ENCODE measurements around the gene ISOC1. TPM values are rescaled to one million over a fixed set of nuclear protein-coding genes. Genes with fewer than 3 reads are reported as not detected.

ISOC1 gene
- total RNA-seq, 1 experiment from 2014 or later, result 25.7 TPM

- H3K4me3 ChIP-seq (ENCODE audit: low read depth in 2 of 2, low read length in 2 of 2), result no peak overlapping the region
- no peak overlapping the region for H3K27ac ChIP-seq (ENCODE audit: low read length)
- ATAC-seq, result no peak
- TF ChIP-seq POLR2AphosphoS5 (IDR thresholded peaks at IDR 0.05; ENCODE audit: low read depth, low read length), result no peak
- TF ChIP-seq, protein P1, sequence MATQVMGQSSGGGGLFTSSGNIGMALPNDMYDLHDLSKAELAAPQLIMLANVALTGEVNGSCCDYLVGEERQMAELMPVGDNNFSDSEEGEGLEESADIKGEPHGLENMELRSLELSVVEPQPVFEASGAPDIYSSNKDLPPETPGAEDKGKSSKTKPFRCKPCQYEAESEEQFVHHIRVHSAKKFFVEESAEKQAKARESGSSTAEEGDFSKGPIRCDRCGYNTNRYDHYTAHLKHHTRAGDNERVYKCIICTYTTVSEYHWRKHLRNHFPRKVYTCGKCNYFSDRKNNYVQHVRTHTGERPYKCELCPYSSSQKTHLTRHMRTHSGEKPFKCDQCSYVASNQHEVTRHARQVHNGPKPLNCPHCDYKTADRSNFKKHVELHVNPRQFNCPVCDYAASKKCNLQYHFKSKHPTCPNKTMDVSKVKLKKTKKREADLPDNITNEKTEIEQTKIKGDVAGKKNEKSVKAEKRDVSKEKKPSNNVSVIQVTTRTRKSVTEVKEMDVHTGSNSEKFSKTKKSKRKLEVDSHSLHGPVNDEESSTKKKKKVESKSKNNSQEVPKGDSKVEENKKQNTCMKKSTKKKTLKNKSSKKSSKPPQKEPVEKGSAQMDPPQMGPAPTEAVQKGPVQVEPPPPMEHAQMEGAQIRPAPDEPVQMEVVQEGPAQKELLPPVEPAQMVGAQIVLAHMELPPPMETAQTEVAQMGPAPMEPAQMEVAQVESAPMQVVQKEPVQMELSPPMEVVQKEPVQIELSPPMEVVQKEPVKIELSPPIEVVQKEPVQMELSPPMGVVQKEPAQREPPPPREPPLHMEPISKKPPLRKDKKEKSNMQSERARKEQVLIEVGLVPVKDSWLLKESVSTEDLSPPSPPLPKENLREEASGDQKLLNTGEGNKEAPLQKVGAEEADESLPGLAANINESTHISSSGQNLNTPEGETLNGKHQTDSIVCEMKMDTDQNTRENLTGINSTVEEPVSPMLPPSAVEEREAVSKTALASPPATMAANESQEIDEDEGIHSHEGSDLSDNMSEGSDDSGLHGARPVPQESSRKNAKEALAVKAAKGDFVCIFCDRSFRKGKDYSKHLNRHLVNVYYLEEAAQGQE (IDR thresholded peaks at IDR 0.05; ENCODE audit: insufficient read depth in 1 of 2, low read depth in 2 of 2, low read length in 1 of 2), result no peak
- no peak for TF ChIP-seq CTCF (IDR thresholded peaks at IDR 0.05)
- TF ChIP-seq SIN3A (IDR thresholded peaks at IDR 0.05; ENCODE audit: borderline replicate concordance, insufficient read depth, low read depth, low read length), result no peak
- no peak for TF ChIP-seq TCF7L2 (IDR thresholded peaks at IDR 0.05; ENCODE audit: low read depth, low read length)
- H3K9me3 ChIP-seq (ENCODE audit: control insufficient read depth, insufficient read depth, low read depth, low read length), result no peaks in the 10 kb centered on the region
- no TSS peak for BruUV-seq (replicated peaks)
- intact Hi-C loops (cut with micrococcal nuclease; ENCODE audit: unreplicated experiment), result no loop called here
- CTCF ChIA-PET, result no interaction called here
- in situ Hi-C loops (cut with HindIII; ENCODE audit: low pct_unique_long_range_greater_than_20kb, low sequenced_read_pairs), result no loop called here
- POLR2A ChIA-PET, result no interaction called here
- no peak for DNase-seq (ENCODE audit: low read depth, low spot score)
- no peaks in the 10 kb centered on the region for H3K4me1 ChIP-seq (ENCODE audit: control insufficient read depth, insufficient read depth, low read length)
- no peaks in the 10 kb centered on the region; the same call in 1 of the 2 replicates for H3K36me3 ChIP-seq (ENCODE audit: control insufficient read depth, insufficient read depth, low read length)
- no peaks in the 10 kb centered on the region for H3K27me3 ChIP-seq (ENCODE audit: control insufficient read depth, insufficient read depth, low read length)
Observed at GRCh38 chr5:129048509-129048908, 46.0 kb upstream of the ISOC1 start.

DNA sequence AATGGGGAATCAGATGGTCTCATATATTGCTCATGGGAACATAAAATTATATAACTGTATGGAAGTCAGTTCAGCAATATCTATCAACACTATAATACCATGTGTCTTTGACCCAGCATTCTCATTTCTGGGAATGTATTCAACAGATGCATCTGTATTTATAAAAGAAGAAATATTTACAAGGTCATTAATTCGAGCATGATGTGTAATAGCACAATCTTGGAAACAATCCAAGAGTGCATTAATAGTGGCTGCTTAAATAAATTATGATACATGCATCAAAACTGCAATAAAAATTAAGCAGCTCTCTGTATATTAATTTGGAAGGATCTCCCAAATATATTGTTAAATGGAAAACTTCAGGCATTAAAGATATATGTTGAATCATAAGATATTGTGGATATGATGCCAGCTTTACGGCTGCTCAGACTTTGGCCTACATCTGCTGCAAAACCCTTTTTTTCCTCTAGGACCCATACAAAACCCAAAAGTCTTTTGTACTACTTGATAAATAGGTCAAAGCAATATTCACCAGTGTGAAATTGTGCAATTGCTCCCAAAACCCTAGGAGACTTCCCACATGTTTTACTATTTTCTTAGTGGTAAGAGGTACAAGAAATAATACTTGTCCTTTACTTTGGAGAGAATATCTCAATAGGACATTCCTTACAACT lies 45.3 kb upstream of the ISOC1 start:
- H3K9me3 ChIP-seq (ENCODE audit: control insufficient read depth, insufficient read depth, low read depth, low read length), result no peaks in the 10 kb centered on the region
- BruUV-seq (replicated peaks), result no TSS peak

More for the DNA sequence above, 45.3 kb upstream of the ISOC1 start:
- H3K27me3 ChIP-seq (ENCODE audit: control insufficient read depth, insufficient read depth, low read length), result no peaks in the 10 kb centered on the region
- CTCF ChIA-PET, result no interaction called here
- no peaks in the 10 kb centered on the region; the same call in 1 of the 2 replicates for H3K36me3 ChIP-seq (ENCODE audit: control insufficient read depth, insufficient read depth, low read length)
- no peak for TF ChIP-seq CTCF (IDR thresholded peaks at IDR 0.05)
- TF ChIP-seq, protein P1 (IDR thresholded peaks at IDR 0.05; ENCODE audit: insufficient read depth in 1 of 2, low read depth in 2 of 2, low read length in 1 of 2), result no peak
- TF ChIP-seq SIN3A (IDR thresholded peaks at IDR 0.05; ENCODE audit: borderline replicate concordance, insufficient read depth, low read depth, low read length), result no peak
- TF ChIP-seq POLR2AphosphoS5 (IDR thresholded peaks at IDR 0.05; ENCODE audit: low read depth, low read length), result no peak
- no peak for TF ChIP-seq TCF7L2 (IDR thresholded peaks at IDR 0.05; ENCODE audit: low read depth, low read length)
- H3K4me1 ChIP-seq (ENCODE audit: control insufficient read depth, insufficient read depth, low read length), result no peaks in the 10 kb centered on the region
- intact Hi-C loops (cut with micrococcal nuclease; ENCODE audit: unreplicated experiment), result no loop called here
- no peak overlapping the region for H3K4me3 ChIP-seq (ENCODE audit: low read depth in 2 of 2, low read length in 2 of 2)
- in situ Hi-C loops (cut with HindIII; ENCODE audit: low pct_unique_long_range_greater_than_20kb, low sequenced_read_pairs), result no loop called here
- H3K27ac ChIP-seq (ENCODE audit: low read length), result no peak overlapping the region
- no peak for ATAC-seq
- POLR2A ChIA-PET, result no interaction called here
- DNase-seq (ENCODE audit: low read depth, low spot score), result no peak
